DND-41 (cell line): ENCODE results near the gene CACNA2D4.

Source experiments
- ATAC-seq: fragments of 200-7000 bp; cut with Tn5 transposase; 3 replicates; pipeline ENCODE4 v1.9.1; 2021; ENCODE audit warnings: low read depth; ENCODE audit not compliant: insufficient read depth
- DNase-seq: peaks from one replicate; pipeline ENCODE4 v3.0.0-alpha.2; 2020
- H2AFZ ChIP-seq: 2 replicates; pipeline ENCODE4 v1.6.0; 2012; ENCODE audit warnings: low read depth, low read length
- H3K27ac ChIP-seq: 2 replicates; pipeline ENCODE4 v1.5.1; 2012; ENCODE audit warnings: low read length, inconsistent platforms
- H3K27me3 ChIP-seq: fragments of 200-600 bp; sonication (generic); 2 replicates; pipeline ENCODE4 v1.6.0; 2012; ENCODE audit warnings: low read length, mild to moderate bottlenecking, inconsistent platforms; ENCODE audit not compliant: insufficient read depth, poor library complexity
- H3K36me3 ChIP-seq: 2 replicates; pipeline ENCODE4 v1.5.1; 2012; ENCODE audit warnings: low read length, inconsistent platforms; ENCODE audit not compliant: insufficient read depth
- H3K4me1 ChIP-seq: 2 replicates; pipeline ENCODE4 v1.5.1; 2012; ENCODE audit warnings: mild to moderate bottlenecking, low read length; ENCODE audit not compliant: insufficient read depth
- H3K4me2 ChIP-seq: 2 replicates; pipeline ENCODE4 v1.6.0; 2012; ENCODE audit warnings: mild to moderate bottlenecking, moderate library complexity, low read length, inconsistent platforms; ENCODE audit not compliant: insufficient read depth
- H3K4me3 ChIP-seq, 2 experiments: fragments of 200-600 bp in 1 of 2; shearing (Covaris generic) in 1 of 2; 2 replicates each; pipeline ENCODE4 v1.5.1; 2012 to 2016; ENCODE audit warnings: inconsistent platforms in 2 of 2, low read length in 2 of 2, mild to moderate bottlenecking in 2 of 2, low read depth in 1 of 2, moderate library complexity in 1 of 2
- H3K79me2 ChIP-seq: 2 replicates; pipeline ENCODE4 v1.6.0; 2012; ENCODE audit warnings: low read length, inconsistent platforms; ENCODE audit not compliant: insufficient read depth
- H3K9ac ChIP-seq: 2 replicates; pipeline ENCODE4 v1.6.0; 2012; ENCODE audit warnings: low read depth, mild to moderate bottlenecking, inconsistent platforms, low read length, moderate library complexity
- H3K9me3 ChIP-seq: 2 replicates; pipeline ENCODE4 v1.5.1; 2012; ENCODE audit warnings: low read length, moderate library complexity, mild to moderate bottlenecking, inconsistent platforms; ENCODE audit not compliant: insufficient read depth, severe bottlenecking
- H4K20me1 ChIP-seq: 2 replicates; pipeline ENCODE4 v1.6.0; 2012; ENCODE audit warnings: low read length; ENCODE audit not compliant: insufficient read depth
- CTCF ChIP-seq: IDR thresholded peaks from 2 replicates; pipeline ENCODE4 v1.5.1; 2012; ENCODE audit warnings: borderline replicate concordance, low read length, moderate library complexity, mild to moderate bottlenecking; ENCODE audit not compliant: poor library complexity, severe bottlenecking; ENCODE audit errors: extremely low read depth
- EZH2 ChIP-seq: IDR thresholded peaks from 3 replicates; pipeline ENCODE4 v1.6.1; 2012; ENCODE audit warnings: borderline replicate concordance, low read depth, mild to moderate bottlenecking, moderate library complexity, low read length, inconsistent platforms; ENCODE audit not compliant: severe bottlenecking

CACNA2D4 gene

GRCh38 chr12:1930803-1931597, 12.5 kb upstream of the CACNA2D4 start:
- no peak for DNase-seq
- Histone ChIP-seq H3K9me3 (no peaks in the 10 kb centered on the region), H3K79me2 (no peaks in the 10 kb centered on the region), H4K20me1 (no peaks in the 10 kb centered on the region), H3K27me3 (no peaks in the 10 kb centered on the region), H3K4me2 (no peak overlapping the region), H3K4me3 (no peak overlapping the region), H2AFZ (no peak overlapping the region), H3K27ac (no peak overlapping the region), H3K36me3 (no peaks in the 10 kb centered on the region), H3K4me1 (no peaks in the 10 kb centered on the region), H3K9ac (no peak overlapping the region)
- TF ChIP-seq EZH2 = no peak
- no peak for TF ChIP-seq CTCF
- ATAC-seq = no peak

- Histone ChIP-seq H3K9me3 (no peaks in the 10 kb centered on the region), H3K4me1 (no peaks in the 10 kb centered on the region), H4K20me1 (no peaks in the 10 kb centered on the region), H3K79me2 (no peaks in the 10 kb centered on the region), H3K27me3 (no peaks in the 10 kb centered on the region), H3K36me3 (no peaks in the 10 kb centered on the region), H3K4me3 (no peak overlapping the region), H3K27ac (no peak overlapping the region), H3K4me2 (no peak overlapping the region), H3K9ac (no peak overlapping the region), H2AFZ (no peak overlapping the region)
- DNase-seq (no peak), ATAC-seq (no peak)
- TF ChIP-seq EZH2 = no peak
- no peak for TF ChIP-seq CTCF
Observed at GRCh38 chr12:1929985-1930802, 11.7 kb upstream of the CACNA2D4 start.

GRCh38 chr12:1929241-1929984, 11.0 kb upstream of the CACNA2D4 start:
- H2AFZ ChIP-seq = no peak overlapping the region
- DNase-seq (no peak), ATAC-seq (0 out of 3 replicates have a peak, but pooled peaks have one; percentile 12)
- no peak for TF ChIP-seq CTCF
- TF ChIP-seq EZH2 = no peak
- H3K79me2 ChIP-seq = no peaks in the 10 kb centered on the region
- H3K4me2 ChIP-seq = no peak overlapping the region
- H3K9me3 ChIP-seq = no peaks in the 10 kb centered on the region
- no peak overlapping the region for H3K27ac ChIP-seq
- H3K4me1 ChIP-seq = no peaks in the 10 kb centered on the region
- no peak overlapping the region for H3K9ac ChIP-seq
- no peaks in the 10 kb centered on the region for H4K20me1 ChIP-seq
- no peak overlapping the region for H3K4me3 ChIP-seq
- H3K36me3 ChIP-seq = no peaks in the 10 kb centered on the region
- H3K27me3 ChIP-seq = no peaks in the 10 kb centered on the region
